DMS114 treated with DMSO at 0.1 percent for 48 hours (cell line): ENCODE results near the gene HAS3.
"Not testable (repeated sequence)": the region's sequence is repeated elsewhere in the genome, so short reads cannot be mapped to it uniquely, and the experiment has no call there.

ENCODE experiments used
- DNase-seq: peaks from one replicate; lab custom pipeline; 2025; ENCODE audit not compliant: unreplicated experiment; lab: John Stamatoyannopoulos, UW

Gene HAS3

DNA sequence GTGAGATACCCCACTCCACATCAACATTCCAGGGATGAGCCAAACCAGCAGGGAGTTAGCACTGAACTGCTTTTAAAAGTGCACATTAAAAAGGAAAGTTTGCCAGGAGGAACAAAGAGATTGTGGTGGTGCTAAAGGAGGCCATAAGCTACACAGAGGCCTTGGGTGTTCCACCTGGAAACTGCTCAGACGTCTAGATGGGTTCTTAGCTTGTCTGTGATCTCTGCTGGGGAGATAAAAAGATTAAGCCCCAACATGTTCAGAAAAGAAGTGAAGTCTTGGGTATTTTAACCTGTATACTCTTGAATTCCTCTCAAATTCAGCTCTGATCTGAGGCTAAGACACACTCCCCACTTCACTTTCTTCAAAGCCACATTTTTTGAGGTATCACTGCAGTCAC is 10.4 kb downstream of the HAS3 start:
- no peak for DNase-seq

GRCh38 chr16:69116256-69116875 is 10.9 kb downstream of the HAS3 start:
- no peak for DNase-seq

DNA sequence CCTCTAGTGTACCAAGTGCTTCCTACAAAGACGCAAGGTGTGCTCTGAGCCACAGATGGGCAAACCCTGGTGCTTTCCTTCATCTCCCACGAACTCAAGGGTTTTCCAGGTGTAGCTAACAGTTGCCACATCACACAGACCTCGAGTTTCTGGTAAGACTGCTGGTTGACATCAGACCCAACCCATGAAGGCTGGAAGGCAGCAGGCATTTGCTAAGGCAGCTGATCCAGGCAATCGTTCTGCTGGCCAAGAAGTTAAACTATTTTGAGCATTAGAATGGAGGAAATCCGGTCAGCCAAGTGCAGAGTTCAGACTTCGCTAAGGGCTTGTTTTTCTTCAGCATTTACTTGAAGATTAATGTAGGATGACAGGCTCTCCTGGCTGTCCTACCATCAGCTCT is 11.5 kb downstream of the HAS3 start:
- no peak for DNase-seq

DNA sequence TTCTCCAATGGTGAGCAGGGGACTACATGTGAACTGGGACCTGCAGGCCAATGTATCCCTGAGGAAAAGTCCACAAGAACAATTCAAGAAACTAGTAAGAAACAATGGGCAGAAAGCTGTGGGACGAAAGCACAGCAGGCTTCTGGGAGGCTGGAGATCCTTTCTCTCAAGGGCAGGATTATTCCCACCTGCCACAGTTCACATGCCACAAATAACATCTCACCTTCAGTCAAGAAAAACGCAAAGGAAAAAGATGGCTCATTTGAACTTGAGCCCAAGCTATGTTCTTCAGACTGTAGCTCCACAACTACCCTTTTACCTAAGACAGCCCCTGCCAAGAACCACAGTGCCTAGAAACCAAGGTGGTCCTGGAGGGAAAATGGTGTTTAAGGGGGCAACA is 13.0 kb downstream of the HAS3 start:
- no peak for DNase-seq

- no peak for DNase-seq
Observed at GRCh38 chr16:69118994-69119393, 13.5 kb downstream of the HAS3 start.

DNA sequence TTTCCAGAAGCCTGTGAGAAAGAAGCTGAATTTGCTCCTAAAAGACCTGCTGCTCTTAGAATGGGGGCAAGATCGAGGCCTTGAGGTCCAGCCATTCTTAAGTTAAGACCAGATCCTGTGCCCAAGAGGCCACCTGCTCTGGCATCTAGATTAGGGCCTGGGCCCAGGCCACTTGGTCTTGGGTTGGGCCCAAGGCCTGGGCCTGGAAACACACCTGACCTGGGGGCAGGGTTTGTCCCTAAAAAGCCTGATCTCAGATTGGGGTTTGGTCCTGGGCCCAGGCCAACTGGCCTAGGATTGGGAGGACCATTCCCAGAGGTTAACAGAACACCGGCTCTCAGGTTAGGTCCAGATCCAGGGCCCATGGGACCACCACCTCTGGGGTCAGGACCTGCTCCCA is 14.1 kb downstream of the HAS3 start:
- DNase-seq = no peak

GRCh38 chr16:69120096-69120664 is 14.7 kb downstream of the HAS3 start:
- DNase-seq = no peak

- DNase-seq = peak; percentile 60
Observed at GRCh38 chr16:69123910-69124309, 18.5 kb downstream of the HAS3 start.

- not testable (repeated sequence) for DNase-seq
Observed at GRCh38 chr16:69124406-69124805, 19.0 kb downstream of the HAS3 start.

DNA sequence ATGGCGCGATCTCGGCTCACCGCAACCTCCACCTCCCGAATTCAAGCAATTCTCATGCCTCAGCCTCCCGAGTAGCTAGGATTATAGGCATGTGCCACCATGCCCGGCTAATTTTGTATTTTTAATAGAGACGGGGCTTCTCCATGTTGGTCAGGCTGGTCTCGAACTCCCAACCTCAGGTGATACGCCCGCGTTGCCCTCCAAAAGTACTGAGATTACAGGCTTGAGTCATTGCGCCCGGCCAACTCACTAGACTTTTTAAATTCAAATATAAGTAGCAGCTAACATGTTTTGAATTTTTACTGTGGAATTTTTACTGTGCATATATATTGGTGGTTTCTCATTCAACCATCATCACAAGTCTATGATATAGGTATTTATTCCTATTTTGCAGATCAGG is 19.5 kb downstream of the HAS3 start:
- not testable (repeated sequence) for DNase-seq

DNA sequence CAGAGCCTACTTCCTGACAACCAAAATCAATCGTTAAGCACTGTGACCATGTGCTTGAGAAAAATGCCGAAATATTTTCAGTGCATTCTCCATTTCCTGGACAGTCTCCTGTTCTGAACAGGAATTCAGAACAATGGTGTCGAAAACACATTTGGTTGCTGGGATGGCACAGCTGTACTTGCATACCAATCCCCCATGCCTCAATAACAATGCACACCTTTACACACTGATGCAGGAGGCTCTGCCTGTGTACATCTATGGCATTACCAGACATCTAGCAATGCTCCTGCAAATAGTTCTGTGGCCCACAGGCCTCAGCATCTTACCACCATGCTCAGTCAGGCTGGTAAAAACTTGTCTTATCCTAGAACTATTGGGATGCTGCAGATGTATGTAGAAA is 20.8 kb downstream of the HAS3 start:
- DNase-seq = no peak

- not testable (repeated sequence) for DNase-seq
Observed at GRCh38 chr16:69126801-69127200, 21.3 kb downstream of the HAS3 start.

DNA sequence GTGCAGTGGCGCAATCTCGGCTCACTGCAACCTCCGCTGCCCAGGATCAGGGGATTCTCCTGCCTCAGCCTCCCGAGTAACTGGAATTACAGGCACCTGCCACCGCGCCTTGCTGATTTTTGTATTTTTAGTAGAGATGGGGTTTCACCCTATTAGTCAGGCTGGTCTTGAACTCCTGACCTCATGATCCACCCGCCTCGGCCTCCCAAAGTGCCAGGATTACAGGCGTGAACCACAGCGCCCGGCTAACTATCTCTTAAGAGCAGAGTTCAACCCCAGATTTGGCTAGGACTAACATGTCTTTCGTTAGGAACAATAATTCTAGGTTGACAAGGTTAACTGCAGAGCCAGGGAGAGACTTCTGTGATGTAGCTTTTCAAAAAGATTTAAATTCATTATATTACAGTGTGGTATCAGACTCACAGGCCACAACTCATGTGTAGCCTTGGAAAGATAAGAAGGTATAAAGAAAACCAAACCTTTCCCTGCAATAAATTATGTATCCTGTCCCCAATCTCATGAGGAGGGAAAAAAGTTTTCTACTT is 22.6 kb downstream of the HAS3 start:
- DNase-seq = no peak

DNA sequence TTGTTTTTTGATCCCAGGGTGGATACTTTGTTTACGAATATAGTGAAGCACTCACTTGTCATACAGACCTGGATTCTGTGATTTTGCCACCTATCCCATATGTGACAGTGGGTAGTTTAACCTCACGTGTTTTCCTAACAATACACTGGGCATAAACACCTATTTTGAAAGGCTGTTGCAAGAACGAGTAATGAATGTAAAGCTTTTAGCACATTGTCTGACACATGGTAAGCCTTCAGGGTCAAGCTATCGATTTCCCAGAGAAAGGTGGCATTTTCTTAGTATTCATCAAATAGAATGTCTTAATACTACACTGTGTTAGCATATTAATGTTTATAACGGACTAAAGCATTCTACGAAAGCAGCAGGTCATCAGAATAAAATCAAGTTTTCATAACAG is 25.0 kb downstream of the HAS3 start:
- DNase-seq = no peak

- peak; percentile 58 for DNase-seq
Observed at GRCh38 chr16:69131167-69131838, 25.9 kb downstream of the HAS3 start.

DNA sequence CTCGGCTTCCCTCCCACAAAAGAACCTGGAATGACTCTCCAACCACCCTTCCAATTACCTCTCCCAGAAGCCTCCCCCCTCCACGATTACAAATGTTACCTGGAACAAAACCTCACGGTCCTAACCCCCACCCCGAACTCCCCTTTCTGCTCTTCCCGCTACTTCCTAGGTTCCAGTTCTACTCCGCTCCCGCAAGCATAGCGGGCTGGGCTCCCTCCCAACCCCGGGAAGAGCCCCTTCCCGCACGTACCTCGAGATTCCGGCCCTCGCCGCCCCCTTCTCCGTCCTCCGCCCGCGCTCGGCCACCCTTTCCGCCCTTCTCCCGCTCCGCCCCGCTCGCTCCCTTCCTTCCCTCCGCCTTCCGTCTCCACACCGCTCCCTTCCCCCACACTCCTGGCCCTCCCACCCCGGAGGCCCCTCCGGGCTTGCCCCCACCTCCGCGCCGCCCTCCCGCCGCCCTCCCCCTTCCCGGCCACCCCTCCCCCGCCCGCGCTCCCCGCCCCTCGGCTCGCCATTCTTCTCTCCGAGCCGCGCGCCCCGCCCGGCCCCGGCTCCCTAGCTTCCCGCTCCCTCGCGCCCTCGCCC is 26.5 kb downstream of the HAS3 start:
- peak; percentile 31 for DNase-seq

DNA sequence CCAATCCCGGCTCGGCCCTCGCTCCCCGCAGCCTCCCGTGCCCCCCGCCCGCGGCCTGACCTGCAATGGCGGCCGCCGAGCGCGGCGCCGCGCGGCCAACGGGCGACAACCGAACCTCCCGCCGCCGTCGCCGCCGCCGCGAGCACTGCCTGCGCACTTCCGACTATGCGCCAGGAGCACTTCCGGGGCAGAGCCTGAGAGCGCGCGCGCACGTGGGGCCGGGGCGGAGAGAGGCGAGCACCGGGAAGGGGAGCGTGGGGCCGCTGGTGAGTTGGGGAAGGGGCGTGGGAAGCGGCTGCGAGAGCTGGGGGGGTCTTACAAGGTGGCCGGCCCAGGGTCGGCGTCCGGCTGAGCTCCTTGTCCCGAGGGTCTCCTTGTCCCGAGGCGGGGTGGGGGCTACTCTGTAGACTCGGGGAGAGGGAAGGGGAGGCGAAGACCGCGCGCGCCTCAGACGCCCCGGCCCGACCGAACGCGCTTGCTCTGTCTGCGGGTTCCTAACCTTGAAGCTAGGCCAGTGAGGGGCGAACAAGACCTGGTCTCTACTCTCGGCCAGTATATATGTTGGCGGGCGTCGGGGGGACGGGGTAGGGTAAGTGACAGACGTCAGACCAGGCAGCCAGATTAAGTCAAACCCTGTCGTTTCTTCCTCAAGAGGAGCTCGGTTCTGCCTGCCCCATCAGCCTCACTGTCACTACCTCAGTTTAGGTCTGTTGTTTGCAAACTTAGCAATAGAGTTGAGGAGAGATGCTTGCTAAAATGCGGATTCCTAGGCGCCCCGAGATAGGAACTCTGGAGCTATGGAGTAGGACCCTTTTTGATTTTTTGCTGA is 27.2 kb downstream of the HAS3 start, which contains the start of the genes CHTF8 and UTP4:
Gene CHTF8 (minus strand): TSS at position 165 of the 829 bp plus-strand sequence. CDS start 11,130 bp downstream, outside the sequence.
Gene UTP4 (plus strand): TSS at position 226 of the 829 bp plus-strand sequence. CDS start 811 bp downstream, outside the sequence.
- peak; percentile 75 for DNase-seq

DNA sequence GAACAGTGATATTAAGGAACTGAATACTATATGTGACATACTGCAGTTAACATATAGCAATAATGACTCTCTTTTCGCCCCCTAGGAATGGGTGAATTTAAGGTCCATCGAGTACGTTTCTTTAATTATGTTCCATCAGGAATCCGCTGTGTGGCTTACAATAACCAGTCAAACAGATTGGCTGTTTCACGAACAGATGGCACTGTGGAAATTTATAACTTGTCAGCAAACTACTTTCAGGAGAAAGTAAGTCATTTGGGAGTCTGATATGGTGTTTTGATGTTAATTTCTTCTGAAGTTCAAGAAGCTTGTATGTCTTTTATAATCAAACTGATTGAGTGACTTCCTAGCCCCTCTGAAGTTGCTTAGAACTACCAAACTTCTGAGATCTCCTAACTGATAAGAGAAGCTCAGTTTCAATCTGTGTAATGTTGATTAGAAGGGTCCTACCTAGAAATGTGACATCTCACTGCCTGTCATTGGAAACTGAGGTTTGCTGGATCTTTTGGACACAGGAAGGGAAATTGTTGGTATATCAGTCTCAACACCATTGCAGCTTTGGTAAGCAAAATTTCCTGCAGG is 28.0 kb downstream of the HAS3 start:
- no peak for DNase-seq

GRCh38 chr16:69138608-69139007 is 33.2 kb downstream of the HAS3 start:
- no peak for DNase-seq

GRCh38 chr16:69139464-69139863 is 34.0 kb downstream of the HAS3 start:
- not testable (repeated sequence) for DNase-seq
